NCI-H524 (cell line): ENCODE data around the gene WDR48.

Source experiments
- DNase-seq, 2 experiments: peaks; one replicate each; lab custom pipeline; 2025; lab: John Stamatoyannopoulos, UW

WDR48 gene

DNA sequence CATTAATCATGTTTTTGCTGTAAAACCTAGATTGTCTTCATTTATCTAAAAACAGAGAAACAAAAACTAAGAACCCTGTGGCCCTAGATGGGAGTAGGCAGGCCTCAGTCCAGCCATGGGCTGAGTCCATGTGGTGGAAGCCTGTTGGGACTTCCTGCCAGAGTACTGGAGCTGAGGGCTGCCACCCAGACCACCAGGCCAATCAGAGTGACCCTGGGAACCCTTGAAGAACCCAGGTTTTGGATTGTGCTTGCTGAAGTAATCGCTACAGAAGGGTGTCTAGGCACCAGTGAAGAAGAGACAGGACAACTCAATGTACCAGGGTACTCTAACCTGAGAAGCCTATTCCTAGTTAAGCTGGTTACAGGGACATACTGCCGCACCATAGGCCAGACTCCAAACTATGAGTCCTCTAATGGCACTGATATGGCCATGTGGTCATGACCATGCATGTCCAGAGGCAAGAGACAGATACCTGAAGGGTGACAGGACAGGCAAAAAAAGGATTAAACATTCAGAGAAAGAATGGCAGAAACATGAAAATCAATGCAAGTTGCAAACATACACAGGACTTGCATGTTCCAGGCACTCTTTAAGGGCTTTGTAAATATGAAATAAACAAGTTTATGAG is 88.6 kb downstream of the WDR48 start:
- no peak for DNase-seq

DNA sequence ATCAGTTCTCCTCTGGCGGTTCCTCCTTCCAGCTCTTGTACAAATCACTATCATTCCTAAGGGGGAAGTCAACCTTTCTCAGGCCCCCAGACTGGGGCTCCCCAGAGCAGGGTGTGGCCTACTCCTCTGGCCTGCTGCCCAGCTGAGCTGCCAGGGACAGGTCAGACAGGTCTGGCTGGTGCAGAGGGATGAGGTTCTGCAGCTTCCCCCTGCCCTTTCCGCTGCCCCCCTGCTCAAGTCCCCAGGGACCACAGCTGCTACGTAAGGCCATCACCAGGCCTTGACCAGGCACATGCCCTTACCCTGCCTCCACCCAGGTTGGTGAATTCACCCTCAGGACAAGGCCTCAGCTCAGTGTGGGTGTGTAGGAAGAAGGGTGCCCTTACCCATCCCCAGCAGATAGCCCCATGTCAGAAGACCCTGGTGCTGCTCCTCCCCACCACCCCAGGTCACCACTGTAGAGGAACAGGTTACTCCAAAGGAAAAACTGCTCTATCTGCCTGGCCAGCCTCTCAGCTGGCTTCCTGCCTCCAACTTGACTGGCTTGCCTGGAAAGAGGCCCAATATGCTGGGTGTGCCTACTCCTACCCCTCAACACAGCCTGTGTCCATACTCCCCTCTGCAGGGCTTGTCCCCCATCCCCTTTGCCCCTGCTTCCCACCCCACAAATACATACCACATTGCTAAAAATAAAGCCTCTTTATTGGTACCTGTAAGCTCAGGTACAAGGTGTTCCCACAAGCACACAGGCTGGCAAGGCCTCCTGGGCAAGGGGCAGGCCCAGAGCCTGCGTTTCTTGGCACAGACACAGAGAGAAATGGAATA is 89.6 kb downstream of the WDR48 start:
- no peak for DNase-seq

DNA sequence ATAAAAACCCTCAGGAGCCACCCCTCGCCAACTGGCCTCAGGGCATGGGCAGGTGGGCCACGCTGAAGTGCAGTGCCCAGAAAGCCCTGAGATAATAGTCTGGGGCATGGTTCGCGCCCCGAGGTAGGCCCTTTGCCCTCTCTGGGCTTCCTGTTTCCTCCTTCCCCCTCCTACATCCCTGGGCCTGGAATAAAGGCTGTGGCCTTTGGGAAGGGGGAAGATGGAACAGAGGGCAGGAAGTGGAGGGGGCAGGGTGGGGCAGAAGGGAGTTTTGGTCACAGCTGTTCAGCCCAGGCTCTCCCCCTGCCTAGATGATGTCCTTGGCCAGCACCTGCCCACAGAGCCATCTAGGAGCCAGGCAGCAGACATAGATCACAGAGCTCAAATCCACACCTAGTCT is 90.3 kb downstream of the WDR48 start:
- peak in 1 of 2 experiments; percentile 30 for DNase-seq

GRCh38 chr3:39143051-39143885 is 91.5 kb downstream of the WDR48 start:
- DNase-seq = no peak

DNA sequence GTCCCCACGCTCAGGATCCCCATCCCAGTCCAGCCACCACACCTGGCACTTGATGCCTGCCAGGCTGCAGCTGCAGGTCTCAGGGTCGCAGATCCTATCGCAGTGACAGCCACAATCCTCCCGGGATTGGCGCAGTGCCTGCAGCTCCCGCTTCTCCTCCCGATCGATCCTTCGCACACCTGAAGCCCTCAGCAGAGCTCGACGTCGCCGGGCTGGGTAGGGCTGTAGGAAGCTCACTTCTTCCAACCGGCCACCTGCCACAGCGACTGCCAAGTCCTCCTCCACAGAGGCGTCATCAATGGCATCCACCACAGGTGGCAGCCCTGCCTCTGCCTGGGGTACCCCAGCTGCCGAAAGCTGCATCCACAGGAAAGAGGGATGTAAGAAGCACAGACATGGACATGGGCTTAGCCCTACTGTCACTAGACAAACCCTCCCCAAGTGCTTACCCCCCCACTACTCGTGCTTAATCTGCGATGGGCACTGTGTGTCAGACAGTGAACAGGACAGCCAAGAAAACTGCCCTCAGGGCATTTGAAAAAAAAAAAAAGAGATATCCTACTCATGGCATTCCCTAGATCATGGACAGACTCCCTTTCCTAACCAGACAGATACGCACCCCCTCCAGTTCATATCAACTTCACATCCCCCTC is 92.4 kb downstream of the WDR48 start:
- no peak for DNase-seq

- DNase-seq = no peak
Observed at GRCh38 chr3:39144748-39145380, 93.0 kb downstream of the WDR48 start.

GRCh38 chr3:39146083-39146501 is 94.3 kb downstream of the WDR48 start:
- DNase-seq = peak in 1 of 2 experiments; percentile 5
